Transverse colon (tissue), 3 donors: ENCODE data around the gene PLCD3.

Experiments
- CTCF ChIP-seq, 5 experiments: fragments of 200-600 bp in 3 of 5; fragments of 450-650 bp in 2 of 5; sonication (generic) in 3 of 5; IDR thresholded peaks; 1 replicate in 2 of 5; 2 replicates in 3 of 5; pipeline ENCODE4 v1.5.1; 2016 to 2017; ENCODE audit warnings: antibody characterized with exemption in 5 of 5, inconsistent platforms in 3 of 5, mild to moderate bottlenecking in 2 of 5, moderate library complexity in 1 of 5
- EP300 ChIP-seq: sonication (generic); formaldehyde crosslinking; IDR thresholded peaks from one replicate; pipeline ENCODE4 v1.6.1; 2017; ENCODE audit warnings: antibody characterized with exemption, low read depth

DNA sequence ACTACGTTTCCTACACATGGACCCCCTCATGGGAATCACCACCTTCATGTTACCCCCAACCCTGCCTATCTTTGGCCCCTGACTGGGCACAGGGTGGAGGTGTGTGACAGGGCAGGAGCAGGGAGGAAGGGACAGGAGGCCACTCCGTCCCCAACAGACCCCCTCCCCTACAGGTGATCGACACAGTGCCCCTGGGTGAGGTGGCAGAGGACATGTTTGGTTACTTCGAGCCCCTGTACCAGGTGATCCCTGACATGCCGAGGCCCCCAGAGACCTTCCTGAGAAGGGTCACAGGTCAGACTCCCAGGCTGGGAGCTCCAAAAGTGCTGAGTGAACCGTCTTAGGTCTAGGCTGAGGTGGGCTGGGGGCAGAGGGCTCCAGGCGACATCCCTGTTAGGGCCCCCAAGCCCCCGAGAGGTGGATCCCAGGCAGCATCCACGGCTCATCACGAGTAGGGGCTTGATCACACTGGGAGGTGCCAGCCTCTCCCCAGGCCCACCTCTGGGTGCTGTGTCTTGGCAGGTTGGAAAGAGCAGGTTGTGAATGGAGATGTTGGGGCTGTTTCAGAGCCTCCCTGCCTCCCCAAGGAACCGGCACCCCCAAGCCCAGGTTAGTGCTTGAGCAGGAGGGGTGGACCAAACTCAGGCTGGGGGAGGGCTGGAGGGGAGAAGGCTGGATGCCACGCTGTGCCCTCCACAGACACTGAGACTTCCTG lies 4.7 kb upstream of the PLCD3 start:
- TF ChIP-seq CTCF (IDR thresholded peaks at IDR 0.05) (no peak), EP300 (no peak)
